Right forelimb (tissue), 1 donor: ENCODE results near the gene EFHD2.
A peak's percentile ranks its signal among the peaks of the same experiment; 100 is the strongest.
"Not testable (repeated sequence)": the region's sequence is repeated elsewhere in the genome, so short reads cannot be mapped to it uniquely, and the experiment has no call there.

ENCODE experiments used
- DNase-seq: peaks from one replicate; pipeline ENCODE4 v3.0.0-alpha.2; 2018

EFHD2 gene

DNA sequence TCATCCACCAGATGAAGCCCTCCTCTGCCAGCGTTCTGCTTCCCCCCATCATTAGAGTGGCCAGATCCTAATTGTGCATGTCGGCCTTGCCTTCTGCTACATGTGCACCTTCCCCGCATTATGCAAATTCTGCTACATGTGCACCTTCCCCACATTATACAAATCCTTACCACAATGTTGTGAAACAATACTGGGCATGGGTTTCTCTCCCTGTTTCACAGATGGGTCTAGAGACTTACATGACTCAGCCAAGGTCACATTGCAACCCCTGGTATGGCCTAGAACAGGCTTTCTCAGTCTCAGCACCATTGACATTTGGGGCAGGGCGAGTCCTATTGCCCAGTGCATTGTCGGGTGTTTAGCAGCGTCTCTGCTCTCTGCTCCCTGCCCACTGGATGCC, 45.8 kb downstream of the EFHD2 start:
- DNase-seq: no peak

DNA sequence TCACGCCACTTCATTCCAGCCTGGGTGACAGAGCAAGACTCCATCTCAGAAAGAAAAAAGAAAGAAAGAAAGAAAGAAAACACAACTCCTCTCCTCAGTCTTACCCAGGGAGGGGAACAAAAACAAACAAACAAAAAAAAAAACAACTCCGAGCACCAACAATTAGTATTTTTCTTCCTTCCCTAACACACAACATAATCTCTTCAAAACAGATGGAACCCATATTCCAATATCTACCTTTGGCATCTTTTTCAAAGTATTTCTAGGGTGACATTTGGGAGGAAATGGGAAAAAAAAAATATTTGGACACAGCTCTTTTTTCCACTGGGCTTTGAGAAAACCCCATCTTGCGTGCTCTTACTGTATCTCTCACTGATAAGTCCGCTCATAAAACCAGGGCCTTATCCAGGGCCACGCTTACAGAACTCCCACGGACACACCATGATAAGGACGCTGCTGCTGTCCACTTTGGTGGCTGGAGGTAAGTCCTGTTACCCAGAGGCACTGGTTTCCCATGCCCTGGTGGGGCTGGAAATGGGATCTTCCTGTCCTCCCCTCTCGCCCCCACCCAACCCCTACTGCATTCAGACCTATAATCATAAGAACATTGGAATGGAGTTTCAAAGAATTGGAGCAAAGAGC, 46.7 kb downstream of the EFHD2 start, which contains the start of gene CELA2A:
Gene CELA2A (plus strand): TSS at position 420 of the 642 bp plus-strand sequence. CDS start 22 bp downstream, at position 442.
- no peak for DNase-seq

GRCh38 chr1:15457585-15457984, 47.9 kb downstream of the EFHD2 start:
- no peak for DNase-seq

GRCh38 chr1:15458388-15458787, 48.7 kb downstream of the EFHD2 start:
- DNase-seq: not testable (repeated sequence)

- DNase-seq: no peak
Measured at GRCh38 chr1:15459771-15460707, 50.4 kb downstream of the EFHD2 start.

DNA sequence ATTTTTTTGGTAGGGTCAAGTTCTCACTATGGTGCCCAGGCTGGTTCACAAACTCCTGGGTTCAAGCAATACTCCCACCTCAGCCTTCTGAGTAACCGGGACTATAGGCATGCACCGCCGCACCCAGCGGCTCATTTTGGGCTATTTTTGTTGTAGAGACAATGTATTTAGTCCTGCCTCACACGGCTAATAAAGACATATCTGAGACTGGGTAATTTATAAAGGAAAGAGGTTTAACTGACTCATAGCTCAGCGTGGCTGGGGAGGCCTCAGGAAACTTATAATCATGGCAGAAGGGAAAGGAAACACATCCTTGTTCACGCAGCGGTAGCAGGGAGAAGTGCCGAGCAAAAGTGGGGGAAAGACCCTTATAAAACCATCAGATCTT, 51.0 kb downstream of the EFHD2 start:
- no peak for DNase-seq

- not testable (repeated sequence) for DNase-seq
Measured at GRCh38 chr1:15463064-15463800, 53.5 kb downstream of the EFHD2 start.

DNA sequence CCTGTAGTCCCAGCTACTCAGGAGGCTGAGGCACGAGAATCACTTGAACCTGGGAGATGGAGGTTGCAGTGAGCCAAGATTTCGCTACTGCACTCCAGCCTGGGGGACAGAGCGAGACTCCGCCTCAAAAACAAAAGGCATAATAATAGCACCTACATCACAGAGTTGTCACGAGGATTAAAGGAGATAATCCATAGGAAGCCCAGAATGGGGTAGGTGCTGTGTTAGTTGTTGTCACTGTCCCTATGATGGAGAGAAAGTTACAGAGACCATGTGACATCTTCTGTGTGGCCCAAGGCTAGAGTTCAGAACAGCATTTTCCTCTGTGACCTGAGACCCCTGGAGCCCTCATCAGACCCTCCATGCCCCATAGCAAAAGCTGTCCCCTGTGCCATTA, 54.2 kb downstream of the EFHD2 start:
- not testable (repeated sequence) for DNase-seq

GRCh38 chr1:15465674-15466073, 56.0 kb downstream of the EFHD2 start:
- DNase-seq: no peak

DNA sequence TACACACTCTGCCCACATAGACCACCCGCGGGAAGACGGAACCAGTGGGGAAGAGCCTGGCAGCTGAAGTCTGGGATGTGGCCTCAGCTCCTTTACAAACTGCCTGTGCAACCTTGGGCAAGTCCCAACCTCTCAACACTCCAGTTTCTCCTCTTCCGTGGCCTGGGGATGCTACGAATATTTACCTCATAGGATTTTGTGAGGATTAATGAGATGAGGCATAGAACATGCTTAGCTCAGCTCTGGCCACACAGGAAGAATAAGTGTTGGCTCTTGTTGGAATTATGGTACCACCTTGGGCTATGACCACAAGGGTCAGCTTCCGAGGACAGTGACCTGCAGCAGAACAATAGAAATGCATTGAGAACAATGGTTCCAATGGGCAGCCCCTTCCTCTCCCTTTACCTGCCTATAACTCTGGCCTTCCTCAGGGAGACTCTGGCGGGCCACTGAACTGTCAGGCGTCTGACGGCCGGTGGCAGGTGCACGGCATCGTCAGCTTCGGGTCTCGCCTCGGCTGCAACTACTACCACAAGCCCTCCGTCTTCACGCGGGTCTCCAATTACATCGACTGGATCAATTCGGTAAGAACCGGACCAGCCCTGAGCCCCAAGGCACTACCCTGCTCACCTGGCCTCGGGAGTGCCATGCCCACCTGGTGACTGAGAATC, 57.4 kb downstream of the EFHD2 start:
- not testable (repeated sequence) for DNase-seq

DNA sequence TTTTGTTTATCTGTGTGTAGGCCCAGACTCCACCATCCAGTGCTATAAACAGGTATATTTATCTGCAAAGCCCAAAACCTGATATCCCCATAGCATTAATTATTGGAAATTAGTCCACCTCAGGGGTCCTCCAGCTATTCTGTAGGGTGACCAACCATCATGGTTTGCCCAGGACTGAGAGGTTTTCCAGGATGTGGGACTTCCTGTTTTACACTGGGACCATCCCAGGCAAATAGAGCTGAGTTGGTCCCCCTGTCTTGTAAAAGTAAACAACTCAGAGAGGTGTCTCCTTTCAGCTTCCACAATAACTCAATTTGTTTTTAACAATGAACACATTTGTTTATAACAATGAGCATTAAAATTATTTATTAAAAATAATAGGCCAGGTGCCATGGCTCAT, 58.5 kb downstream of the EFHD2 start:
- DNase-seq: no peak

- no peak for DNase-seq
Measured at GRCh38 chr1:15469361-15469760, 59.7 kb downstream of the EFHD2 start.

DNA sequence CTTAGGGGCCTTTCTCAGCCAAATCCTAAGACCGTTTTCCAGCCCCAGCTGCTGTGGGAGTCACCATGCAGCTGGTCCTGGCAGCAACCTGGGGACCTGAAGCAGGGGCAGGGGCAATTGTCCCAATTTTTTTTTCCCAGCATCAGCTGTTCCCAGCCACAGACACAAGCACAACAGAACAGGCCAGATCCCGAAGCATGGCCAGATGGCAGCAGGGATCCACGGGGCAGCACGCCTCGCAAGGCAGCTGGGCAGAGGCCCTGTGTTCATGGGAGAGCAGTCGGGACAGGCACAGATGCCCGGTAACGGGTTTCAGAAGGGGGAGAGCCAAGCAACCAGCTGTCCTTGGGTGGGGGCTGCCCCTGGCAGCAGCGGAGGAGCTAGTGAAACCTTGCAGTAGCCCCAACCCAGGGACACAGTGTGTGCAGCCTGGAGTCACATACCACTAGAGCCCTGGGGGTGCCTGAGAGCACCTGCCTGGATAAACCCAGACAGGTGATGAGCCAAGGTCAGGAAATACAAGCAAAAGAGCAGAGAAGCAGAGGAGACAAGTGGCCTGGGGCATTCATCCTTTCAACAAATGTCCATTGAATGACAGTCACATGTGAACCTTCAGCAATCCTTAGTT, 60.2 kb downstream of the EFHD2 start:
- DNase-seq: peak; percentile 69

DNA sequence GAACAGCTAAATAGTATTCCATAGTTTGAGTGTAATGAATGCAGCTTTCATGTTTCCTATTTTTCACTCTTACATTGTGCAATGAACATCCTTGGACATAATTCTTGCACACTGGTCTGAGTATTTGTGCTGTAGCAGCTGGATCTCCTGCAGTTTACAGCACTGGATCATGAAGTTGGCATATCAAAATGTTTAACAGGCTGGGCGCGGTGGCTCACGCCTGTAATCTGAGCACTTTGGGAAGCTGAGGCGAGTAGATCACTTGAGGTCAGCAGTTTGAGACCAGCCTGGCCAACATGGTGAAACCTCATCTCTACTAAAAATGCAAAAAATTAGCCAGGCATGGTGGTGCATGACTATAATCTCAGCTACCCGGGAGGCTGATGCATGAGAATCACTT, 61.4 kb downstream of the EFHD2 start:
- DNase-seq: not testable (repeated sequence)

GRCh38 chr1:15471723-15472122, 62.0 kb downstream of the EFHD2 start:
- DNase-seq: not testable (repeated sequence)

DNA sequence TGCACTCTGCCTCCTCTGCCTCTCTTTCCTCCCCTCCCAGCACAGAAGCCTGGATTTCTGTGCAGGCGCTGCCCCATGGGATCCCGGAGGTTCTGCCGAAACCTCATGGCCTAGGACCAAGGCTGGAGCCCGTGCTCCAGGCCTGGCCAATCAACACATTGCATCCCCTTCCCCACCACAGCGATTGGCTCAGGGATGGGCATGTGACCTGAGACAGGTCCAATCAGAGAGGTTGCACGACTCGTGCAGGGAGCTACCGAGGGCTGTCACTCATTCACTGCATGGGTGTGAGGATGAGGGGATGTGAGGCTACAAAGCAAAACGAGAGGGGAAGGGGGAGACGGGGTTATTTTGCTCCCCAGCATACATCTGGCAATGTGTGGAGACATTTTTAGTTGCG, 62.9 kb downstream of the EFHD2 start:
- no peak for DNase-seq

- no peak for DNase-seq
Measured at GRCh38 chr1:15475752-15476314, 66.1 kb downstream of the EFHD2 start, which contains the start of gene CELA2B. CELA2B (plus strand) TSS chr1:15476104; CDS start chr1:15476126, 22 bp downstream.

GRCh38 chr1:15476927-15477326, 67.2 kb downstream of the EFHD2 start:
- DNase-seq: no peak

- no peak for DNase-seq
Measured at GRCh38 chr1:15477646-15478212, 68.0 kb downstream of the EFHD2 start.
